ENCODE data around the gene SCN5A. TPM values are rescaled to one million over a fixed set of nuclear protein-coding genes. Genes with fewer than 3 reads are reported as not detected.

SCN5A gene
- total RNA-seq, 4 donors from 2014 or later, result 0.50 to 1.7 (median 0.81) TPM; not detected in 1

DNA sequence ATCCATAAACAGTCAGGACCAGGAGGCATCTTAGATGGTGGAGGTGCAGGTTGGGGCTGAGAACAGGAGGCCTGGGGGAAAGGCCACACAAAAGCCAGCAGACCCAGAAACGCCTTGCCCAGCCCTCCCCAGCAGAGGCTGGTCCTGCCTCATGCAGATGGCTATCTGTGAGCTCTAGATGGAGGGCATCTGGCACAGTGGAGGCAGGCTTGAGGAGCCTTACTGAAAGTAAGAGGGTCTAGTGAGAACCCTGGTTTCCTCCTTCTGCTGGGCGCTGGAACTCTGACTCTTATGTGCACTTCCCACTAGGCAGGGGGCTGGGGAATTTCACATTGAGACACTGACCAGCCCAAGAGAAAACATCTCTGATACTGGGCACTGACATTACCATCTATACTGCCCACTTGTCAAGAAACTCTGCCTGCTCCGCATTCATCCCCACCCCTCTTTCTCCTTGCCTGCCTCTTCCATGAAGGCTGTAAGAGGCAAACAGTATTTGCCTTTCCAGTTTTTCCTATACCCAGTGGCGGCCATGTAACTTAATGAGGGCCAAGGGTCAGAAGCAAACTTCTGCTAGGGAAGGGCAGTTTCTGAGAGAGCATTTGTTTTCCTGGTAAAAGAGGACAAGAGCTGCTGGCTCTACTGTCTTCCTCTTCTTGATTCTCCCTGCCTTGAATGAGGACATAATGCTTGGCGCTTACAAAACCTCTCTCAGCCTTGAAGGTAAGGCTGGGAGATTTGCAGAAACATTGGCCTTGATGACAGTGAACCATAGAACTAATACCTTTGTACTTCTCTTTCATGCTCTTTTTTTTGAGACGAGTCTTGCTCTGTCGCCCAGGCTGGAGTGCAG is 4.4 kb upstream of the SCN5A start:
- peaks cover 88% of the 10 kb centered on the region for H3K27me3 ChIP-seq

DNA sequence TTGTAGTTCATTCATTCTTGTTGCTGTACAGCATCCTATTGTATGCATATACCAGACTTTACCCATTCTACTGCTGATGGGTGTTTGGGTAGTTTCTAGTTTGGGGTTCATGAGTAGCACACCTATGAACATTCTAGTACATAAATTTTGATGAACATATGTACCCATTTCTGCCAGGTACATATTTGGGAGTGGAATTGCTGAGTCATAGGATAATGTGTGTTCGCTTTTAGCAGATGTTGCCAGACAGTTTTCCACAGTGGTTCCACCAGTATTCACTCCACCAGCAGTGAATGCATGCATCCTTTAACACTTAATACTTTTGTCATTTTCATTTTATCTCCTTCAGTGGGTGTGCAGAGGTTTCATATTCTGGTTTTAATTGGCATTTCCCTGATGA is 3.4 kb upstream of the SCN5A start:
- H3K4me1 ChIP-seq, result peaks cover 0 to 25% (median 12%) of the 10 kb centered on the region in 3 donors
- H3K36me3 ChIP-seq, result no peaks in the 10 kb centered on the region
- WGBS, 2 donors (ENCODE audit: low coverage in 1 of 2), result 64 to 83% methylated on average over 1 of the region's 1 CpG
- no peak overlapping the region for H3K4me3 ChIP-seq
- no peak for TF ChIP-seq EP300 (IDR thresholded peaks at IDR 0.05)
- no peak for TF ChIP-seq POLR2AphosphoS5 (IDR thresholded peaks at IDR 0.05)
- TF ChIP-seq, protein P1, sequence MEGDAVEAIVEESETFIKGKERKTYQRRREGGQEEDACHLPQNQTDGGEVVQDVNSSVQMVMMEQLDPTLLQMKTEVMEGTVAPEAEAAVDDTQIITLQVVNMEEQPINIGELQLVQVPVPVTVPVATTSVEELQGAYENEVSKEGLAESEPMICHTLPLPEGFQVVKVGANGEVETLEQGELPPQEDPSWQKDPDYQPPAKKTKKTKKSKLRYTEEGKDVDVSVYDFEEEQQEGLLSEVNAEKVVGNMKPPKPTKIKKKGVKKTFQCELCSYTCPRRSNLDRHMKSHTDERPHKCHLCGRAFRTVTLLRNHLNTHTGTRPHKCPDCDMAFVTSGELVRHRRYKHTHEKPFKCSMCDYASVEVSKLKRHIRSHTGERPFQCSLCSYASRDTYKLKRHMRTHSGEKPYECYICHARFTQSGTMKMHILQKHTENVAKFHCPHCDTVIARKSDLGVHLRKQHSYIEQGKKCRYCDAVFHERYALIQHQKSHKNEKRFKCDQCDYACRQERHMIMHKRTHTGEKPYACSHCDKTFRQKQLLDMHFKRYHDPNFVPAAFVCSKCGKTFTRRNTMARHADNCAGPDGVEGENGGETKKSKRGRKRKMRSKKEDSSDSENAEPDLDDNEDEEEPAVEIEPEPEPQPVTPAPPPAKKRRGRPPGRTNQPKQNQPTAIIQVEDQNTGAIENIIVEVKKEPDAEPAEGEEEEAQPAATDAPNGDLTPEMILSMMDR (IDR thresholded peaks at IDR 0.05), result no peak
- TF ChIP-seq POLR2A (IDR thresholded peaks at IDR 0.05), result no peak
- H3K27ac ChIP-seq, result no peak overlapping the region
- peaks cover 88% of the 10 kb centered on the region for H3K27me3 ChIP-seq
- H3K9me3 ChIP-seq, result no peaks in the 10 kb centered on the region
- no peak for ATAC-seq

More for the DNA sequence above, 4.4 kb upstream of the SCN5A start:
- no peak for TF ChIP-seq POLR2A (IDR thresholded peaks at IDR 0.05)
- TF ChIP-seq EP300 (IDR thresholded peaks at IDR 0.05), result no peak
- no peak for TF ChIP-seq POLR2AphosphoS5 (IDR thresholded peaks at IDR 0.05)
- TF ChIP-seq, protein P1 (IDR thresholded peaks at IDR 0.05), result no peak
- Histone ChIP-seq H3K27ac (no peak overlapping the region), H3K4me3 (no peak overlapping the region), H3K36me3 (no peaks in the 10 kb centered on the region), H3K4me1 (peaks cover 0 to 20% (median 9%) of the 10 kb centered on the region in 3 donors), H3K9me3 (no peaks in the 10 kb centered on the region)
- no peak for ATAC-seq
- WGBS, 2 donors (ENCODE audit: low coverage in 1 of 2), result 86 to 90% methylated on average over 3 to 6 of the region's 7 CpGs

DNA sequence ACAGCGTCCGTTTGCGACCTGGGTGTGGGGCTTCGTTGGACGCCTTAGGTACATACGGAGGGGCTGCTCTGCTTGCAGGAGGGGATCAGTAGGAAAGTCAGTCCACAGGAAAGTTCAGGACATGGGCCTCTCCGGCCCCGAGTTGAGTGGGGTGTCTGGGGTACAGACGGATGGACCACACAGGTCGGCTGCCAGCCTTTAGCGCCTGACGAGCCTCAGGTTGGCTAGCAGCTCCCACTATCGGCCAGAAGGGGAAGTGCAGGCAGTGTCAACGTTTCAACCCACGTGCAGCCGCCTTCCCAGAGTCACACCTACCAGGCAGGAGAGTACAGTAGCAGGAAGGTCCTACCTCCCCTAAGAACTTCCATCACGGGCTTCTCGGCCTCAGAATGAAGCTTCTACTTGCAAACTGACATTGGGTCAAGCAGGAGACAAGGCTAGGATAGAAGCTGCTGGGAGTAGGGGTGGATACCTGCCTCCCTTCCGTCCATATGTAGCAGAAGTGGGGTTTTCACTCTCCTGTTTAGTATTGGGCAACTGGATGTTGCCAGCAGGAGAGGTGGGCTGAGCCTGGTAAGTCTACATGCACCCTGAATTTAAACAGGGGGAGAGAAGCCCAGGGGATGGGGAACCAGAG is 1.8 kb upstream of the SCN5A start:
- no peak overlapping the region for H3K4me3 ChIP-seq
- H3K9me3 ChIP-seq, result no peaks in the 10 kb centered on the region
- H3K36me3 ChIP-seq, result no peaks in the 10 kb centered on the region
- H3K4me1 ChIP-seq, result peaks cover 0 to 25% (median 12%) of the 10 kb centered on the region in 3 donors
- TF ChIP-seq POLR2A (IDR thresholded peaks at IDR 0.05), result no peak
- TF ChIP-seq, protein P1 (IDR thresholded peaks at IDR 0.05), result peak in 3 of 4 experiments; percentile 81 to 95 (median 91)
- no peak overlapping the region for H3K27ac ChIP-seq
- 18% methylated on average over 9 of the region's 19 CpGs; no CpG with 5 or more reads in 1 of the 2 donors for WGBS, 2 donors (ENCODE audit: low coverage in 1 of 2)
- ATAC-seq, result peak; percentile 40
- peaks cover 88% of the 10 kb centered on the region for H3K27me3 ChIP-seq

DNA sequence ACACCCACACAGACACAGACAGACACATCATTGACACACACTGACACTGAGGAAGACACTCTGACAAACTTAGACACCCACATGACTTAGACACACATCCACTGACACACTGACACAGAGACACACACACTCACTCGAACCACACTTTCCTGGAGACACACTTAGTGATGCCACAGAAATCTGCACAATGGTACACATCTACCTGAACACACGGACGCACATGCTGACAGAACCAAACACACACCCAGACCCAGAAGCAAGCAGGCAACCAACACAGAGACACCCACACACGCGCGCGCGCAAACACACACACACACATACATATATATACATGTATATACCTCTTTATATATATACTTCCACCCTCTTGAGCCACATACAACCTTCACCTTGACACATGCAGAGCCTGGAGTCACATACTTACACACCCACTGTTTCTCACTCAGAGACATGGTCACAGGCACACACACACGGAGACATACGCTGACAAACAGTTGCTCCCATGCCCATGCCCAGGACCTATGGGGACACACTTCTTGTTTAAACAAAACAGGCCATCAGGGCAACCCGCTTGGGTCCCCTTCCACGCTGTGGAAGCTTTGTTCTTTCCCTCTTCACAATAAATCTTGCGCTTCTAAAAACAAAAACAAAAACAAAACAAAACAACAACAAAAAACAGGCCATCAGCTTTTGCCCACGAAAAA is 913 bp upstream of the SCN5A start:
- no peak for TF ChIP-seq EP300 (IDR thresholded peaks at IDR 0.05)
- TF ChIP-seq, protein P1 (IDR thresholded peaks at IDR 0.05), result no peak
- no peak for TF ChIP-seq POLR2A (IDR thresholded peaks at IDR 0.05)
- TF ChIP-seq POLR2AphosphoS5 (IDR thresholded peaks at IDR 0.05), result no peak
- Histone ChIP-seq H3K36me3 (no peaks in the 10 kb centered on the region), H3K4me3 (peak overlapping the region in 1 of 2 donors; percentile 62), H3K27ac (no peak overlapping the region), H3K27me3 (peaks cover 88% of the 10 kb centered on the region), H3K4me1 (peaks cover 0 to 25% (median 12%) of the 10 kb centered on the region in 3 donors), H3K9me3 (no peaks in the 10 kb centered on the region)
- WGBS, 2 donors (ENCODE audit: low coverage in 1 of 2), result 63 to 82% methylated on average over 5 to 14 of the region's 14 CpGs
- ATAC-seq, result no peak
